22Rv1 (cell line): ENCODE results near the gene TSPAN33.
"Not testable (repeated sequence)": the region's sequence is repeated elsewhere in the genome, so short reads cannot be mapped to it uniquely, and the experiment has no call there.

Experiments
- ZFX ChIP-seq: fragments of 450-650 bp; IDR thresholded peaks from 2 replicates; pipeline ENCODE4 v1.6.1; 2017; ENCODE audit warnings: antibody characterized with exemption, borderline replicate concordance
- TF ChIP-seq, protein P1 (sequence below): fragments of 450-650 bp; IDR thresholded peaks from 2 replicates; pipeline ENCODE4 v1.5.1; 2017; ENCODE audit warnings: mild to moderate bottlenecking

DNA sequence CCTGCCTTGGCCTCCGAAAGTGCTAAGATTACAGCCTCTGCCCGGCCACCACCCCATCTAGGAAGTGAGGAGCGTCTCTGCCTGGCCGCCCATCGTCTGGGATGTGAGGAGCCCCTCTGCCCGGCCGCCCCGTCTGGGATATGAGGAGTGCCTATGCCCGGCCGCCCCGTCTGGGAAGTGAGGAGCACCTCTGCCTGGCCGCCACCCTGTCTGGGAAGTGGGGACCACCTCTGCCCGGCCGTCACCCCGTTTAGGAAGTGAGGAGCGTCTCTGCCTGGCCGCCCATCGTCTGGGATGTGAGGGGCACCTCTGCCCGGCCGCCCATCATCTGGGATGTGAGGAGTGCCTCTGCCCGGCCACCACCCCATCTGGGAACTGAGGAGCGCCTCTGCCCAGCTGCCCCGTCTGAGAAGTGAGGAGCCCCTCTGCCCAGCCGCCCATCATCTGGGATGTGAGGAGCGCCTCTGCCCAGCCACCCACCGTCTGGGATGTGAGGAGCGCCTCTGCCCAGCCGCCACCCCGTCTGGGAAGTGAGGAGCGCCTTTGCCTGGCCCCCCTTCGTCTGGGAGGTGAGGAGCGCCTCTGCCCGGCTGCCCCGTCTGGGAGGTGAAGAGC lies 71.7 kb downstream of the TSPAN33 start:
- TF ChIP-seq, protein P1, sequence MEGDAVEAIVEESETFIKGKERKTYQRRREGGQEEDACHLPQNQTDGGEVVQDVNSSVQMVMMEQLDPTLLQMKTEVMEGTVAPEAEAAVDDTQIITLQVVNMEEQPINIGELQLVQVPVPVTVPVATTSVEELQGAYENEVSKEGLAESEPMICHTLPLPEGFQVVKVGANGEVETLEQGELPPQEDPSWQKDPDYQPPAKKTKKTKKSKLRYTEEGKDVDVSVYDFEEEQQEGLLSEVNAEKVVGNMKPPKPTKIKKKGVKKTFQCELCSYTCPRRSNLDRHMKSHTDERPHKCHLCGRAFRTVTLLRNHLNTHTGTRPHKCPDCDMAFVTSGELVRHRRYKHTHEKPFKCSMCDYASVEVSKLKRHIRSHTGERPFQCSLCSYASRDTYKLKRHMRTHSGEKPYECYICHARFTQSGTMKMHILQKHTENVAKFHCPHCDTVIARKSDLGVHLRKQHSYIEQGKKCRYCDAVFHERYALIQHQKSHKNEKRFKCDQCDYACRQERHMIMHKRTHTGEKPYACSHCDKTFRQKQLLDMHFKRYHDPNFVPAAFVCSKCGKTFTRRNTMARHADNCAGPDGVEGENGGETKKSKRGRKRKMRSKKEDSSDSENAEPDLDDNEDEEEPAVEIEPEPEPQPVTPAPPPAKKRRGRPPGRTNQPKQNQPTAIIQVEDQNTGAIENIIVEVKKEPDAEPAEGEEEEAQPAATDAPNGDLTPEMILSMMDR, result not testable (repeated sequence)
- not testable (repeated sequence) for TF ChIP-seq ZFX
